HG03175 (cell line): ENCODE measurements around the gene NDUFS1.
"Not testable (repeated sequence)": the region's sequence is repeated elsewhere in the genome, so short reads cannot be mapped to it uniquely, and the experiment has no call there.

Experiments used
- ATAC-seq: cut with Tn5 transposase; IDR thresholded peaks from one replicate; pipeline ENCODE4 v1.9.1; 2021; ENCODE audit warnings: mild to moderate bottlenecking, moderate library complexity; ENCODE audit not compliant: unreplicated experiment

NDUFS1 gene

DNA sequence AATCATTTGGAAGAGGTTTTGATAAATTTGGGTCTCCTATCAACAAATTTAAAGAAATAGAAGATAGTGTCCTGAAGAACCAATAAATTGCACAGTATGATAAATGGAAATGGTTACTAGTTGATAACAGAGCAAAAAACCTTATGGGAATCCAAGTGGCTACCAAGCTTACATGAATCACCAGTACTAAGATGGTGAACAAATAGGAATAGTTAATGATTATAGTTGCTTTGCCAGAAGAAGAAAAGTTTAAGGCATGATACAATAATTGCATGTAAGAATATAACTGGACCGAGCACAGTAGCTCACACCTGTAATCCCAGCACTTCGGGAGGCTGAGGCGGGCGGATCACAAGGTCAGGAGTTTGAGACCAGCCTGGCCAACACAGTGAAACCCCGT lies 53.7 kb downstream of the NDUFS1 start:
- no peak for ATAC-seq

DNA sequence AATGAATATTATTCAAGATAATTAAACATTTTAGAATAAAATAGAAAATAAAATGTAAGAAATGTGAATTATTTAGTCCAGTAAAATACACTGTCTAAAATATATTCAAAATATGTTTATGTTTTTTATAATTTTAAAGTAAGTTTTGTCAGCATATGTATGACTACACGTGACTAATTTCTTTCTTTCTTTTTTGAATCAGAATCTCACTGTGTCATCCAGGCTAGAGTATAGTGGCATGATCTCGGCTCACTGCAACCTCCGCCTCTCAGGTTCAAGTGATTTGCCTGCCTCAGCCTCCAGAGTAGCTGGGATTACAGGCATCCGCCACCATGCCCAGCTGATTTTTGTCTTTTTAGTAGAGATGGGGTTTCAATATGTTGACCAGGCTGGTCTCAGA lies 54.2 kb downstream of the NDUFS1 start:
- no peak for ATAC-seq

DNA sequence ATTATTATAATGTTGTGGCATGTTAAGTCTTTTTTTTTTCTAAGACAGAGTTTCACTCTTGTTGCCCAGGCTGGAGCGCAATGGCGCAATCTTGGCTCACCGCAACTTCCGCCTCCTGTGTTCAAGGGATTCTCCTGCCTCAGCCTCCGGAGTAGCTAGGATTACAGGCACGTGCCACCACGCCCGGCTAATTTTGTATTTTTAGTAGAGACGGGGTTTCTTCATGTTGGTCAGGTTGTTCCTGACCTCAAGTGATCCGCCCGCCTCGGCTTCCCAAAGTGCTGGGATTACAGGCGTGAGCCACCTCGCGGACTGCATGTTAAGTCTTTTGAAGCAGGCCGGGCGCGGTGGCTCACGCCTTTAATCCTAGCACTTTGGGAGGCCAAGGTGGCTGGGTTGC lies 60.4 kb downstream of the NDUFS1 start:
- not testable (repeated sequence) for ATAC-seq

DNA sequence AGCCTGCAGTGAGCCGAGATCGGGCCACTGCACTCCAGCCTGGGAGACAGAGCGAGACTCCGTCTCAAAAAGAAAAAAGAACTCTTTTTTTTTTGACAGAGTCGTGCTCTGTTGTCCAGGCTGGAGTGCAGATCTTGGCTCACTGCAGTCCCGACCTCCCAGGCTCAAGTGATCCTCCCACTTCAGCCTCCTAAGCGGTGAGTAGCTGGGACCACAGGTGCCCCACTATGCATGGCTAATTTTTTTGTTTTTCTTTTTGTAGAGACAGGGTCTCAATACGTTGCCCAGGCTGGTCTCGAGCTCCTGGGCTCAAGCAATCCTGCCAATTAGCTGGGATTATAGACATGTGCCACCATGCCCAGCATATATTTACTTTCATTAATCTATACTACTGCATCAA lies 60.8 kb downstream of the NDUFS1 start:
- ATAC-seq = no peak

DNA sequence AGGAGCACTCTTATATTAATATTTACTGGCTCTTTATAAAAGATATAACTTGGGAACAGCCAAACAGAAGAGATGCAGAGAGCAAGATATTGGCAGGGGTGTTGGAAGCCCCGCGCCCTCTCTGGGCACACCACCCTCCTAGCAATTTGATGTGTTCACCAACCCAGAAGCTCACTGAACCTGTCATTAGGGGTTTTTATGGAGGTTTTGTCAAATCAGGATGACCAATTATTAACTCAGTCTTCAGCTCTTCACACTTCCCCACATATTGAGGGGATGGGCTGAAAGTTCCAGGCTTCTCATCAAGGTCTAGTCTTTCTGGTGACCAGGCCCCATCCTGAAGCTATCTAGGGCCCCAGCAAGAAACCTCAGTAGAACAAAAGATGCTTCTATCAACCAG lies 62.4 kb downstream of the NDUFS1 start:
- ATAC-seq = no peak

DNA sequence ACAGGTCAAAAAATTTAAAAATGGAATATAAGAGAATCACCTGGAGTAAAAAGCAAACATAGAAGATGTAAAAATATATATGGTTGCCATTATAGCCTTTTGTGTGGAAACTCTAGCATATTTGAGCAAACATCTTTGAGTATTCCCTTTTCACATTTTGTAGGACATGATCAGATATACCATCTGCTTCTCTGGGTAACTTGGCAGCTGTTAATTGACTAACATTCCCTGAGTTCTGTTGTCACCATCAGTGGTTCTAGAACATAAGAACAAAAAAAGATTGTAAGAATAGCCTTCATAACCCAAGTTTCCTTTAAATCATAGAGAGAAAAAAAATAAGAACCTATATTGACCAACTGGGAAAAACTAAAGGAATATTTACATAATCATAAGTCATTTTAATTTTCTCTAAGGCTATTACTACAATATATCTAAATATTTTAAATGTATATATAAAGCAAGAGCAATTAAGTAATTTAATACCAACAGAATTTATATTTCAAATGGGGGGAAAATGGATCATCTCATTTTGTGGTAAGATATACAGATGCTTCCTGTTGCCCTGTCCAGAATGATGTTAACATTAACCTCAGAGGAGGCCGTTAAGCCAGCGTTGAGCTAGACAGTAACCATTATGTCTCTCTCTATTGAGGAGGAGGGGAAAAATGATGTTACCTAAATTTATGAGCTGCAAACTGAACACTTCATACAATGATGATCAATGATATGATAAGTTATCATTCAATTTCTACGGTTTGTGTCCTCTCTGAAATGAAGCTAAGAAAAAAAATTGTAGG lies 63.5 kb downstream of the NDUFS1 start:
- no peak for ATAC-seq

DNA sequence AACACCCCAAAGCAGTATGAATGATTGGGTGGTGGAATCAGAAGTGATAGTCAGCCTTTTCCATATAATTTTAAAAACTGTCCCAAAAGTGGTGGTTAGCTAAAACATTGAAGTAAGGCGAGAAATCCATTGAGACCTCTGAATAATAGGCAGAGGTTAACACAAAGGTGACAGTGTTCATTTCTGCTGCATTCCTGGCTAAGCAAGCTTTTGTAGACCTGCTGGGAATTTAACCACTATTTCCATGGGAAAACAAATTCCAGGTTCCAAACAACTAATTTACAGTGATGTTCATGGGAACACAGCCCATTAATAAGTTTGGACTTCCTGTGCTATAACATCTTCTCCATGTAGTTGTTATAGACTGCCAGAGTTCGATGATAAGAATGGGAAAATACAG lies 66.9 kb downstream of the NDUFS1 start:
- no peak for ATAC-seq

DNA sequence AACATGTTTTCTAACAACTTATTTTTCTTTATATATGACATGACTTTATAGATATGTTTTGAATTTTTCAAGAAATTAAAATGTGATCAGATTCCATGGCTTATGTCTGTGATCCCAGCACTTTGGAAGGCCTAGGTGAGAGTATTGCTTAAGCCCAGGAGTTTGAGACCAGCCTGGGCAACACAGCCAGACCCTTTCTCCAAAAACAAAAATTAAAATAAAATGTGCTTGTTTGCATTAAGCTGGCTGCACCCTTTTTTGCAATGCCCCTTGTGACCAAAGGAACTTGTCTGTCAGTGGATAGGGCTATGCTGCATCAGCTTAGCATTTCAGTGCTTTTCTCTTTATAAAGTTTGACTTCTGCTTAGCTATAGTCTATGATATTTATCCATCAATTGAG lies 71.0 kb downstream of the NDUFS1 start:
- ATAC-seq = no peak

DNA sequence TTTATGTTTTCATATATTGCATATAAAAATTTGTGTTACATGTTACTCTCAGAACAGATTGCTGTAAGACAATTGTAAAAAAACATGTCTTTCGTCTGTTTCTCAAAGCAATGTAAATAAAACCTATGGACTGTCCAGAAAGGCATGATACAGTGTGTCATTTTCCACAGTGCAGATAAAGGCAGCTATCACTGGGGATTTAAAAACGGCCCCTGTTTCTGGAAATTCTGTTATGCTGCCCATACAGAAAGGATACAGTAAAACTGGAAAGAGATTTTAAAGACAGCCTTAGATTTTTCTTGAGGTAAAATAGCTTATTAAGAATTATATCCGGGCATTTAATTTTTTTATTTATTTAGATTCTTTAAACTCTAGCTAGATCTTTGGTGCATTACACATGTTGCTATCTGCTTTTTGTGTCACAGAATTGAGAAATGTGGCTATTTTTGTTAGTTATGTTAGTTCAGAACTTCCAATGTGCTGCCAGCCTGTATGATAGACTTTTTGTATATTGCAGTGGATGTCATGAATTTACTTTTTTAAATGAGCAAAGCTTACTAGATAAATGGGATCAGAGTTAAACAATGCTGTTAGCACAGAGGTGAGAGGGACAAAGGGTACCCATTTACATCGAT lies 72.4 kb downstream of the NDUFS1 start:
- ATAC-seq = no peak

DNA sequence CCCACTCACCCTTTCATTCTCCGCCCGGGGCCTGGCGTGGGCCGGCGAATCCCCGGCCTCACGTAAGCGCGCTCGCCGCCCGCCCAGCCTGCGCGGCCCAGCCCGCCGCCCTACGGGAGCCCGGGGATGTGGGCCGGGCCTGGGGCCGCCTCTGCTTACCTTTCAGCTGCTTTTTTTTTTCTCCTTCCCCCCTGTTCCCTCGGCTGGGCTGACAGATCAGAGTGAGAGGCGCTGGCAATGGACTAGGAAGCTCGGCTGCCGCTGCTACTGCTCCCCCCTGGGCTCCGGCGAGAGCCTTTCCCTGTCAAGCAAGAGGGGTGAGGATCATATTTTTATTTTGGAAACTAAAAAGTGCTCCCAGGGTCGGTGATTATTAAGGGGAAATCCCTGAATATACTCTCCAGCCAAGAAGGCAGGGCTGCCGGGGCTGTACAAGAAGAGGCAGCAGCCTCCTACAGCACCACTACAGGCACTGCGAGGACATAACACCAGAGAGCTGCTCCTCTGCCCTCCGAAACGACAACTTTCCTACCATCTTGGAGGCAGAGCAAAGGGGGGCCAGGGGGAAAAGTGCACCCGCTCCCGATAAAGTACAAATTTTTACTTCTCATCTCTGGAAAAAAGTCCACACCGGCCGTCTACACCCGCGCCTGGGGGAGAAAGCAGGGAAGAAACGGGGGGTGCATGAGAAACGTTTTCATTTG lies 73.3 kb downstream of the NDUFS1 start, which contains the start of gene INO80D:
Gene INO80D, minus strand, starts transcription at position 433 of the 704 bp plus-strand sequence. CDS start 23,158 bp downstream, outside the sequence.
- ATAC-seq = peak; percentile 92

DNA sequence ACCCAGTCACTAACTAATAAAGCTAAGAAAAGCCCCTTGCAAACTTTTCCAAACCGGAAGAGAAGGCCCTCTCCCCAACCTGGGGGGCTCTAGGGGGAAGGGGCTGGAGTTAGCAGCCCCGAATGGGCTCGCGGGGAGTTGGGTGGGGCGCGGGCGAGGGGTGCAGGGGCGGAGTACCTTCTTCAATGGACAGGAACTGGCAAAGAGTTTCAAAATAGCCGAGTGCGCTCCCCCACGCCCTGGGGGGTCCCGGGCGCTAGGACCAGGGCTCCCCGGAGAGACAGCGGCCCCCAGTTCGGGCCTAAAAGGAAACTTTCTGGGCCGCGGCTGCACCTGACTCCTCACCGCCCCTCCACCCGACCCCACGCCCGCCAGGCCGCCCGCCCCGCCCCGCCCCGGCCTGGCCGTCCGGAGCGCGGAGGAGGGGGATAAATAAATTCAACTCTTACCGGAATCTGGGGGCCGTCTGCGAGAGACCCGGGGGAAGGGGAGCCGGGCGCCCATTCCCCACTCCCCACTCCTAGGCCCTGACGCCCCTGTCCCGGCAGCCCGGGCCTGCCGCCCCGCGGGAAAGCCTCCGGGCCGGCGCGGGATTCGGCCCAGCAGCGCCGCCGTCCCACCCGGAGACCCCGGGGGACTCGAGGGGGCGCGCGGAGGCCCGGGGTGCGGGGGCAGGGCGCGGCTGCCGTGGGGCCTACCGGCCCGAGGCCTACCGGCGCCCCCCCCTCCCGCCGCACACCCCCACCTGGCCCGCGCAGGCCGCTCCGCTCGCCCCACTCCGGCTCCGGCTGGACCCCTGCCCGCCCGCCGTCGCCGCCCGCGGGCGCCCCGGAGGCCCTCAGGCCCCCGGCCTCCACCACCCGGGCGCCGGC lies 74.1 kb downstream of the NDUFS1 start:
- peak; percentile 29 for ATAC-seq

DNA sequence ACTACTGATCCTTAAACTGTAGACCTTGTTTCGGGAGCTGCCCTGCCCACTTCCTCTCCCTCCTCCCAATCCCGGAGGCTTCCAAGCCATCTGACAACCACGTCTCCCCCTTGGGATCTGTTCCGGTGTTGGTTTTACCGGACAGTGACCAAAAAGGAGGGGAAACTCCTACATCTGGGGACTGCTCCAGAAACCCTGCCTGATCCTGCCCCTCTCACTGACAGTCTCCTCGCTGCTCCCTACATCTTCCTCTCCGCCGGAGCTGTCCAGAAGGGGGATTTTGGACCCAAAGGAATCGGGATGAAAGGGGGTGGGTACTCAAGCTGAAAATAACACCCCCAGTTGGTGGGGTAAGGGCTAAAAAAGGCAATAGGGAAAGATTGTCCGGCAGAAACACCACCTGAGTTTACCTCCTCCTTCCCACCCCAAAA lies 74.8 kb downstream of the NDUFS1 start:
- no peak for ATAC-seq

DNA sequence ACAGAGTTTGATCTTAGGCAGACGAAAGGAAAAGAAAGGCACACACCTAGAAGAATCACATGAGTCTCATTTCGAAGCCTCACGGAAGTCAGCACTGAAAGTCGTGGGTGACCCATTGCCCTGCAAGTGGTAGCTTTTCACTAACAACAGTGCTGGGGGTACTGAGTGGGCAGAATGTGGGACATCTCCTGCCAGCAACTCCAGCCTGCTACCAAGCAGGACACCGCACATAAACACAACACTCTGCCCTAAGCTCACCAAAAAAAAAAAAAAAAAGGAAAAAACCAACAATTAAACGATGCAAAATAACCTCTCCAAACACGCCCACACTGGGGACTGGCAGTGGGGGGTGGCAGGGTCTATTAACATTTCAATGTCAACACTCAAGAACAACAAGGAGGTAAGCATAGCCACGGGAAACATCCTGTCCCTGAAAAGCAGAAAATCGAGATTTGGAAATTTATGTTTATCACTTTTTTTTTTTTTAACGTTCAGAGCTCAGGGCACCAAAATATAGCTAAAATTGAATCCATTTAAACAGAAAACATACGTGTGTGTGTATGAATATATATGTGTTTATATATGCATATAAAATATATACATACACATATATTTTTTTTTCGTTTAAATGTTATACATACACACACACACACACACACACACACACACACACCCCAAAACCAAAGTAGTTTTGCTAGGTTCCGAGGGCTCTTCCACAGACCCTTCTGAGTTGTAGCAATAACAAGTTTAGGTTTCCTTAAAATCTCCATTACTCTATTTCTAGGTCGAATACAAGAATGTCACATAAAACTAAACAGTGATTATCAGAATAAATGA lies 75.4 kb downstream of the NDUFS1 start:
- no peak for ATAC-seq

DNA sequence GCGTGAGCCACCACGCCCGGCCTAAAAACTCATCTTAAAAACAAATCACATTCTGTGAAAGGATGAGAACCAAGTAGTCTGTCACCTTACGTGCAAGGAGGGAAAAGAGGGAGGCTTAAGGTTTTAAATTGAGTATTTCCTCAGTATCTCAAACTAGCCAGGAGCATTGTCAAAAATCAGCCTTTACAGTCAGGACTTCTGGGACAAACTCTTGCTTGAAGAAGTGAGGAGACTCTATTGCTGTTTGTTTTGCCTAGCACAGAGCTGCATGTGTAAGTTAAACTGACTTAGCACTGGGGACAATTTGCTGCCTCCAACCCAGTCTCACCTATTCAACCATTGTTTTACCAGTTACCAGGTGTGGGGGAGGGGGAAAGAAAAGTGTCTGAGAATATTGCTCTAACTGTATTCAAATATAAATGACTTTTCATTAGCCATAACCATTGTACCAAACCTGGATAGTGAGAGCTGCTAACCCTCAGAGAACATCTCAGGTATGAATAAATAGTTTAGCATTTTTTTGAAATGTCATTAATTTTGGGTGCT lies 76.9 kb downstream of the NDUFS1 start:
- ATAC-seq = no peak

DNA sequence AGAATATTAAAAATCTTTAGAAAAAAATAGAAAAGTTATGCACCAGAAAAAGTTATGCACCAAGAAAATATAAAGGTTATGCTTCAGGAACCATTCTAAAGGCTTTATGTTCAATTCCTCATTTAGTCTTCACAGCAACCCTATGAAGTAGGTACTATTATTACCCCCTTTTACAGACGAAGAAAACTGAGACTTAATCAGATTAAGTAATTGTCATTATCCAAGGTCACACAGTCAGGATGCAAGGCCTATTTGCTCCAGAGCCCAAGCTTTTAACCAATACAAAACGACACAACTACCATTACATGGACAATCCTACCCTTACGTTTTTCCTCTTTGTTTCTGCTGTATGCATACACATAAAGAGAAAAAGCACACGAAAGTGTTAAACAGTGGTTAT lies 78.3 kb downstream of the NDUFS1 start:
- no peak for ATAC-seq

DNA sequence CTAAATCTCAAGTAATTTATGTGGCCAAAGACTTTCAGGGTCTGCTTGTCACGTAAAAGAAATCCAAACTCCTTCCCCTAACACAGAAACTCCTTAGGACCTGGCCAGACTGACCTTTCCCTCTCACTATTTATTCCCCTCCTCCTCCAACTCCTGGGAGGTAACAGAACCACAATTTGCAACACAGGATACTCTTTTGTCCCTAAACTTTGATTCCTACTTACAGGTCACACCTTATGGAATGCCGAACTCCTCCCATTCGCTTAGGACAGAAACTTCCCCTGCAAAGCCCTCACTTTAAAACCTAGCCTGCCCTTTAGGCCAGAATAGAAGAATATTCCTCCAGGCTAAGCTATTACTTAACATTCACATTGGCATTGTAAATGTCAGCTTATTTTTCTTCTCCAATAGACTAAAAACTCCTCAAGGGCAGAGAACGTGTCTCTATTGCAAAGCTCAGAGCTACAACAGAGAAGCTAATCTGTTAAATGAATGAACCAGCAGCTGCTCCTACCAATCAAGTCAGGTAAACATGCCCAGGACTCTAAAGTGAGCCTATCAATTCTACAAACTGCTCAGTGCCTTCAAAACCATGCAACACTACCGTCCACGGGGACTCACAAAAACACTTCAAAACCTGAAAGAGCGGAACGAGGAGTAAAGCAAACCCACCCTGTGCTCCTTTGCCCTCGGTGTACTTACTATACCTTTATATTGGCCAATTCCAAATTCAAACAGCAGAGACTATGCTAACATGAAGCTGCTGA lies 79.4 kb downstream of the NDUFS1 start:
- no peak for ATAC-seq

DNA sequence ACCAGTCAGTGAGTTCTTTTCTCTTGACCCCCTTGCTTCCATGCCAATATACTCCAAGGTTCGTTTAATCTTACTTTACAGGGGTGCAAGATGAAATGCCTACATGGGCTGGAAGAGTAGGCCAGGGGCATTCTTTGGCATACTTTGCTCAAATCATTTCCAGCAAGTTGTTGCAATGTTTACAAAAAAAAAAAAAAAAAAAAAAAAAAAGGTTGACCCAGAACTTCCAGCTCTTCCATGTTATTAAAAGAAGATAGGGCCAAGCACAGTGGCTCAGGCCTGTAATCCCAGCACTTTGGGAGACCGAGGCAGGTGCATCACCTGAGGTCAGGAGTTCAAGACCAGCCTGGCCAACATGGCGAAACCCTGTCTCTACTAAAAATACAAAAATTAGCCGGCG lies 81.4 kb downstream of the NDUFS1 start:
- not testable (repeated sequence) for ATAC-seq

DNA sequence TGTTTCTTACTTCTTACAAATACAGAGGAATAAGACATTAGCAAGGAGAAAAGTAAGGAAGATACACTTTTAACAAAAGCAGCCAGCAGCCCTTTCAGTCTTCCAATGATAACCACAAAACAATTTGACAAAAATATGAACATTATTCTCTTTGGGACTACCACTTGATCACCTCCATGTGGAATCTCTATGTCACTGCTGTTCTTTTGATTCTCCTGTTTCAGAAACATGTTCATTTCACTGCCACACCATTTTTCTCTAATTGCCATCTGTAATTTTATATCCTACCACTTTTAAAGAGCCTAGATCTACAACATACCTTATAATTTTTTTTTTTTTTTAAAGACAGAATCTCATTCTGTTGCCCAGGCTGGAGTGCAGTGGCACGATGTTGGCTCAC lies 84.1 kb downstream of the NDUFS1 start:
- no peak for ATAC-seq

DNA sequence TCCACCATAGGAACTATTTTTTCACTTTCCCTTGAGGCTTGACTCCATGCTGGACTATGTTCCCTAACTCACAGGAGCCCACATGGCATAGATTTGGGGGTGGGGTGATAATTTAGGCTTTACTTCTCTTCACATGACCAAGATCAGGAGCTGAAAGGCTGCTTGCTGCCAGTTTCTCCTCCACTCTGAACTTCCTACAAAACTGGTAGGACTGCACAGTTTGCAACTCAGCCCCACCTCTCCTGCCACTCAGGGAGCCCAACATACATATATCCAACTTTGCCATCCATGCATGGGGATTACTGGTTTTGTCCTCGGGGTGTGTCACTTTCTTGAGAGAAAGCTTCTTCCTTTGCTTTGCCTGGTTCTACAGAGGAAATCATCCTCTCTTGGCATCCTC lies 87.4 kb downstream of the NDUFS1 start:
- ATAC-seq = no peak
